ENCODE measurements around the gene UAP1L1. TPM values are rescaled to one million over a fixed set of nuclear protein-coding genes. Genes with fewer than 3 reads are reported as not detected.

Gene UAP1L1
- total and polyA plus RNA-seq, 2 of the 4 experiments (the other 2 are of a cell fraction) = 2.3 to 9.8 TPM

DNA sequence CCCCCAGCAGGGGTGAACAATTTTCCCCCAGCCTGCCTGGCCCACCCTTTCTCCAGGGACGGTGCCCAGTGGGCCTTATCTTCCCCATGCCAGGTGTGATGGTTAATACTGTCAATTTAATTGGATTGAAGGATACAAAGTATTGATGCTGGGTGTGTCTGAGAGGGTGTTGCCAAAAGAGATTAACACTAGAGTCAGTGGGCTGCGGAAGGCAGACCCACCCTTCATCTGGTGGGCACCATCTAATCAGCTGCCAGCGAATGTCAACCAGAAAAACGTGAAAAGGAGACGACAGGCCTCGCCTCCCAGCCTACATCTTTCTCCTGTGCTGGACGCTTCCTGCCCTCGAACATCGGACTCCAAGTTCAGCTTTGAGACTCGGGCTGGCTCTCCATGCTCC is 39.8 kb upstream of the UAP1L1 start:
- ChIA-PET CTCF (interaction anchor here (0.6 kb wide), 1 partner anchor 202 kb away, joined by 3 read pairs; no protein-coding TSS in a partner anchor), POLR2A (ENCODE audit: unreplicated experiment) (no interaction called here)
- H3K56ac ChIP-seq (ENCODE audit: extremely low read depth, insufficient read depth, low read length) = no peak overlapping the region
- intact Hi-C loops (cut with micrococcal nuclease) (no loop called here), in situ Hi-C loops (cut with MboI; ENCODE audit: low sequenced_read_pairs) (loop anchor here (10.0 kb wide), 1 partner anchor 253 kb away; no protein-coding TSS in a partner anchor), dilution Hi-C loops (cut with HindIII; ENCODE audit: low sequenced_read_pairs, unreplicated experiment) (no loop called here)
- no peaks in the 10 kb centered on the region for H3K9me1 ChIP-seq (ENCODE audit: insufficient read depth, low read length)
- H2AK5ac ChIP-seq (ENCODE audit: low read depth, low read length) = no peak overlapping the region
- no peak overlapping the region for H4K8ac ChIP-seq (ENCODE audit: low read depth in 2 of 2, low read length in 2 of 2)
- H2BK20ac ChIP-seq (ENCODE audit: low read depth, low read length) = no peak overlapping the region
- H3K36me3 ChIP-seq (ENCODE audit: control insufficient read depth, insufficient read depth, low read length) = peaks cover 17% of the 10 kb centered on the region
- no peak overlapping the region for H4K91ac ChIP-seq (ENCODE audit: insufficient read depth, low read depth, low read length)
- no peak overlapping the region for H3K23ac ChIP-seq (ENCODE audit: low read depth, low read length)
- H2BK15ac ChIP-seq (ENCODE audit: low read depth, low read length) = no peak overlapping the region
- no peak overlapping the region for H3K4me3 ChIP-seq (ENCODE audit: insufficient read depth, low read depth, low read length)
- no peak overlapping the region for H3K27ac ChIP-seq (ENCODE audit: insufficient read depth, low read length)
- H3K18ac ChIP-seq (ENCODE audit: low read depth, low read length) = no peak overlapping the region
- no peak overlapping the region for H2AFZ ChIP-seq (replicated peaks; ENCODE audit: low read length, poor library complexity)
- H3K9ac ChIP-seq (ENCODE audit: low read depth, low read length) = no peak overlapping the region
- H4K5ac ChIP-seq (ENCODE audit: low read depth, low read length) = no peak overlapping the region
- no peak for ATAC-seq (ENCODE audit: low read depth)
- H2BK120ac ChIP-seq (ENCODE audit: low read depth, low read length) = no peak overlapping the region
- peaks cover 7% of the 10 kb centered on the region; the same call in 1 of the 2 replicates for H4K20me1 ChIP-seq (ENCODE audit: insufficient read depth, low read length)
- peaks cover 2% of the 10 kb centered on the region; the same call in 1 of the 2 replicates for H3K27me3 ChIP-seq (ENCODE audit: control insufficient read depth, insufficient read depth, low read length)
- H3K9me3 ChIP-seq (ENCODE audit: control insufficient read depth, insufficient read depth, low read length) = no peaks in the 10 kb centered on the region
- H3K79me1 ChIP-seq (ENCODE audit: low read depth in 1 of 2, low read length in 2 of 2) = no peaks in the 10 kb centered on the region
- no peak overlapping the region for H3K4ac ChIP-seq (ENCODE audit: low read depth, low read length)
- BruUV-seq (replicated peaks) = no TSS peak
- H3K4me1 ChIP-seq (ENCODE audit: control insufficient read depth, insufficient read depth, low read length) = no peaks in the 10 kb centered on the region
- no peak overlapping the region for H2BK5ac ChIP-seq (ENCODE audit: low read depth, low read length, poor library complexity, severe bottlenecking)
- no peak overlapping the region for H3K14ac ChIP-seq (replicated peaks; ENCODE audit: low read depth, low read length)
- TF ChIP-seq, protein P1, sequence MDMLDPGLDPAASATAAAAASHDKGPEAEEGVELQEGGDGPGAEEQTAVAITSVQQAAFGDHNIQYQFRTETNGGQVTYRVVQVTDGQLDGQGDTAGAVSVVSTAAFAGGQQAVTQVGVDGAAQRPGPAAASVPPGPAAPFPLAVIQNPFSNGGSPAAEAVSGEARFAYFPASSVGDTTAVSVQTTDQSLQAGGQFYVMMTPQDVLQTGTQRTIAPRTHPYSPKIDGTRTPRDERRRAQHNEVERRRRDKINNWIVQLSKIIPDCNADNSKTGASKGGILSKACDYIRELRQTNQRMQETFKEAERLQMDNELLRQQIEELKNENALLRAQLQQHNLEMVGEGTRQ (IDR thresholded peaks at IDR 0.05; ENCODE audit: low read depth, low read length) = no peak
- TF ChIP-seq RCOR1 (IDR thresholded peaks at IDR 0.05; ENCODE audit: insufficient replicate concordance, low read length) = no peak
- no peak for TF ChIP-seq MXI1 (IDR thresholded peaks at IDR 0.05; ENCODE audit: borderline replicate concordance, low read depth, low read length)
- TF ChIP-seq RFX5 (IDR thresholded peaks at IDR 0.05; ENCODE audit: low read depth, low read length) = no peak
- TF ChIP-seq, protein P2, sequence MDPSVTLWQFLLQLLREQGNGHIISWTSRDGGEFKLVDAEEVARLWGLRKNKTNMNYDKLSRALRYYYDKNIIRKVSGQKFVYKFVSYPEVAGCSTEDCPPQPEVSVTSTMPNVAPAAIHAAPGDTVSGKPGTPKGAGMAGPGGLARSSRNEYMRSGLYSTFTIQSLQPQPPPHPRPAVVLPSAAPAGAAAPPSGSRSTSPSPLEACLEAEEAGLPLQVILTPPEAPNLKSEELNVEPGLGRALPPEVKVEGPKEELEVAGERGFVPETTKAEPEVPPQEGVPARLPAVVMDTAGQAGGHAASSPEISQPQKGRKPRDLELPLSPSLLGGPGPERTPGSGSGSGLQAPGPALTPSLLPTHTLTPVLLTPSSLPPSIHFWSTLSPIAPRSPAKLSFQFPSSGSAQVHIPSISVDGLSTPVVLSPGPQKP (IDR thresholded peaks at IDR 0.05; ENCODE audit: borderline replicate concordance, low read depth, low read length) = no peak
- no peak for TF ChIP-seq RAD21 (IDR thresholded peaks at IDR 0.05; ENCODE audit: low read length)
- TF ChIP-seq, protein P3, sequence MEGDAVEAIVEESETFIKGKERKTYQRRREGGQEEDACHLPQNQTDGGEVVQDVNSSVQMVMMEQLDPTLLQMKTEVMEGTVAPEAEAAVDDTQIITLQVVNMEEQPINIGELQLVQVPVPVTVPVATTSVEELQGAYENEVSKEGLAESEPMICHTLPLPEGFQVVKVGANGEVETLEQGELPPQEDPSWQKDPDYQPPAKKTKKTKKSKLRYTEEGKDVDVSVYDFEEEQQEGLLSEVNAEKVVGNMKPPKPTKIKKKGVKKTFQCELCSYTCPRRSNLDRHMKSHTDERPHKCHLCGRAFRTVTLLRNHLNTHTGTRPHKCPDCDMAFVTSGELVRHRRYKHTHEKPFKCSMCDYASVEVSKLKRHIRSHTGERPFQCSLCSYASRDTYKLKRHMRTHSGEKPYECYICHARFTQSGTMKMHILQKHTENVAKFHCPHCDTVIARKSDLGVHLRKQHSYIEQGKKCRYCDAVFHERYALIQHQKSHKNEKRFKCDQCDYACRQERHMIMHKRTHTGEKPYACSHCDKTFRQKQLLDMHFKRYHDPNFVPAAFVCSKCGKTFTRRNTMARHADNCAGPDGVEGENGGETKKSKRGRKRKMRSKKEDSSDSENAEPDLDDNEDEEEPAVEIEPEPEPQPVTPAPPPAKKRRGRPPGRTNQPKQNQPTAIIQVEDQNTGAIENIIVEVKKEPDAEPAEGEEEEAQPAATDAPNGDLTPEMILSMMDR (conservative IDR thresholded peaks at IDR 0.05; ENCODE audit: low read depth, low read length) = no peak
- TF ChIP-seq BHLHE40 (IDR thresholded peaks at IDR 0.05; ENCODE audit: low read depth, low read length) = no peak
- no peak for TF ChIP-seq CHD1 (IDR thresholded peaks at IDR 0.05; ENCODE audit: low read depth, low read length)
- no peak for TF ChIP-seq MAFK (IDR thresholded peaks at IDR 0.05; ENCODE audit: low read depth, low read length)
- H2AK9ac ChIP-seq (replicated peaks; ENCODE audit: low read depth, low read length, poor library complexity) = no peak overlapping the region
- H3K4me2 ChIP-seq (ENCODE audit: low read depth, low read length) = no peak overlapping the region
- WGBS, 2 experiments (ENCODE audit: extremely low coverage in 2 of 2, insufficient read length in 1 of 2) = 60% methylated on average over 1 of the region's 10 CpGs; no CpG with 5 or more reads in 1 of the 2 experiments
- DNase-seq = no peak
